Measurements from ENCODE around the gene HOXB3.

Gene HOXB3

GRCh38 chr17:48609033-48609432 lies 19.0 kb upstream of the HOXB3 start:
- no peak overlapping the region for H3K27ac ChIP-seq

GRCh38 chr17:48608494-48608834 lies 18.4 kb upstream of the HOXB3 start:
- no peak overlapping the region for H3K27ac ChIP-seq
- no peak for TF ChIP-seq CTCF (conservative IDR thresholded peaks at IDR 0.05)

More at GRCh38 chr17:48609033-48609432, 19.0 kb upstream of the HOXB3 start:
- no peak for TF ChIP-seq CTCF (conservative IDR thresholded peaks at IDR 0.05)

GRCh38 chr17:48606892-48607614 lies 17.0 kb upstream of the HOXB3 start:
- no peak for TF ChIP-seq CTCF (conservative IDR thresholded peaks at IDR 0.05)
- no peak overlapping the region for H3K27ac ChIP-seq

GRCh38 chr17:48605991-48606891 lies 16.2 kb upstream of the HOXB3 start:
- TF ChIP-seq CTCF (conservative IDR thresholded peaks at IDR 0.05) = no peak
- no peak overlapping the region for H3K27ac ChIP-seq

GRCh38 chr17:48605409-48605919 lies 15.4 kb upstream of the HOXB3 start:
- TF ChIP-seq CTCF (conservative IDR thresholded peaks at IDR 0.05) = no peak
- H3K27ac ChIP-seq = no peak overlapping the region

- H3K27ac ChIP-seq = no peak within 1 kb of the TSS
- no peak for TF ChIP-seq CTCF (conservative IDR thresholded peaks at IDR 0.05)
Measured at GRCh38 chr17:48604770-48605329, 14.8 kb upstream of the HOXB3 start, which contains the start of gene HOXB6. Gene HOXB6 (minus strand): TSS chr17:48604986. CDS start chr17:48598150, 6,836 bp downstream.

All from VCaP (cell line).